ENCODE measurements around the gene SLC6A11.

GRCh38 chr3:10970306-10970960 is 154.4 kb downstream of the SLC6A11 start:
- no peak for TF ChIP-seq POLR2AphosphoS5 (IDR thresholded peaks at IDR 0.05; ENCODE audit: low read depth, low read length)
- TF ChIP-seq POLR2A (IDR thresholded peaks at IDR 0.05; ENCODE audit: low read depth, low read length): no peak
- no peak for TF ChIP-seq TAF1 (IDR thresholded peaks at IDR 0.05; ENCODE audit: borderline replicate concordance, low read depth, low read length)

Data from GM12892 (cell line).